H54 (cell line): ENCODE data around the gene KLK7.
"Not testable (repeated sequence)": the region's sequence is repeated elsewhere in the genome, so short reads cannot be mapped to it uniquely, and the experiment has no call there.

Source experiments
- DNase-seq: peaks from one replicate; pipeline ENCODE4 v3.0.0; 2011; ENCODE audit warnings: low spot score, mixed read lengths; ENCODE audit not compliant: insufficient read length
- FAIRE-seq: peaks from 3 replicates; lab custom pipeline; 2011; peaks lifted over from hg19 to GRCh38; lab: Jason Lieb, UNC
- POLR2A ChIP-seq: IDR thresholded peaks from 2 replicates; pipeline ENCODE4 v1.6.1; 2011; ENCODE audit warnings: low read depth, mild to moderate bottlenecking, low read length

Gene KLK7

DNA sequence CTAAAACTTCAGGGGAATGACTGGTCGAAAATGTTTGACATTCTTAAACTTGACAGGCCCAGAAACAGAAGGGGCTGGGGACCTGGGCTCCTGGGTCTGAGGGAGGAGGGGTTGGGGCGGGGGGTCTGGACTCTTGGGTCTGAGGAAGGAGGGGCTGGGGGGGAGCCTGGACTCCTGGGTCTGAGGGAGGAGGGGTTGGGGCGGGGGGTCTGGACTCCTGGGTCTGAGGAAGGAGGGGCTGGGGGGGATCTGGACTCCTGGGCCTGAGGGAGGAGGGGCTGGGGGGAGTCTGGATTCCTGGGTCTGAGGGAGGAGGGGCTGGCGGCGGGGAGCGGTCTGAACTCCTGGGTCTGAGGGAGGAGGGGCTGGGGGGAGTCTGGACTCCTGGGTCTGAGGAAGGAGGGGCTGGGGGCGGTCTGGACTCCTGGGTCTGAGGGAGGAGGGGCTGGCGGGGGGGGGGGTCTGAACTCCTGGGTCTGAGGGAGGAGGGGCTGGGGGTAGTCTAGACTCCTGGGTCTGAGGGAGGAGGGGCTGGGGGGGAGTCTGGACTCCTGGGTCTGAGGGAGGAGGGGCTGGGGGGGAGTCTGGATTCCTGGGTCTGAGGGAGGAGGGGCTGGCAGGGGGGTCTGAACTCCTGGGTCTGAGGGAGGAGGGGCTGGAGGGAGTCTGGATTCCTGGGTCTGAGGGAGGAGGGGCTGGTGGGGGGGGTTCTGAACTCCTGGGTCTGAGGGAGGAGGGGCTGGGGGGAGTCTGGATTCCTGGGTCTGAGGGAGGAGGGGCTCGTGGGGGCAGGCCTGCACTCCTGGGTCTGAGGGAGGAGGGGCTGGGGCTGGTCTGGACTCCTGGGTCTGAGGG, 8.8 kb downstream of the KLK7 start:
- no peak for FAIRE-seq
- no peak for TF ChIP-seq POLR2A

DNA sequence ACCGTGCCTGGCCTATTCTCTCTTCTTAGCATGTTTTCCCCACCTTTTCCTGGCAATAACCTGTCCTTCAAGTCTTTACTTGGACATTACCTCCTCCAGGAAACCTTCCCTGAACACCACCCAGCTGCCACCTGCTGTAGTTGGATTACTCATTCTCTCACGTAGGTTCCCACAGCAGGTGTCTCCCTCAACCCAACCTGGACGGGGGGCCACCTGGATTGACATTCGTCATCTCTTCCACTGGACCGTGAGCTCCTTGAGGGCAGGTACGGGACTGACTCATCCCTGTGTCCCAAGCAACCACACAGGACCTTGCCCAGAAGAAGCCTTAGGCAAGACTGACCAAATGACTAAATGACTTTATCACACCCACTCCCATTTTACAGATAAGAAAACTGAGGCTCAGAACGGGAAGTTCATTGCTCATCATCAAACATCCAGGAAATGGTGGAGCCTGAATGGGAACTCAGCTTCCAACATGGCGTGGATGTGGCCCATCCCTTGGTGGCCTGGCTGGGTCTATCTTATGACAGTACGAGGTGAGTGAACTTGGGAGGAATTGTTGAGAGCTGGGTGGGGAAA, 10.8 kb downstream of the KLK7 start:
- TF ChIP-seq POLR2A: no peak
- DNase-seq (no peak), FAIRE-seq (no peak)

More for the DNA sequence above, 8.8 kb downstream of the KLK7 start:
- no peak for DNase-seq

- not testable (repeated sequence) for FAIRE-seq
Observed at GRCh38 chr19:50969810-50970209, 13.9 kb downstream of the KLK7 start.

GRCh38 chr19:50969413-50969760, 14.3 kb downstream of the KLK7 start, which contains the start of gene KLK6:
KLK6 (minus strand) TSS chr19:50969591; CDS start chr19:50968104, 1,487 bp downstream.
- no peak for TF ChIP-seq POLR2A
- FAIRE-seq (no peak), DNase-seq (no peak)

More at GRCh38 chr19:50969810-50970209, 13.9 kb downstream of the KLK7 start:
- DNase-seq: not testable (repeated sequence)

- DNase-seq (no peak), FAIRE-seq (no peak)
- TF ChIP-seq POLR2A: no peak
Observed at GRCh38 chr19:50968716-50969412, 14.9 kb downstream of the KLK7 start.

DNA sequence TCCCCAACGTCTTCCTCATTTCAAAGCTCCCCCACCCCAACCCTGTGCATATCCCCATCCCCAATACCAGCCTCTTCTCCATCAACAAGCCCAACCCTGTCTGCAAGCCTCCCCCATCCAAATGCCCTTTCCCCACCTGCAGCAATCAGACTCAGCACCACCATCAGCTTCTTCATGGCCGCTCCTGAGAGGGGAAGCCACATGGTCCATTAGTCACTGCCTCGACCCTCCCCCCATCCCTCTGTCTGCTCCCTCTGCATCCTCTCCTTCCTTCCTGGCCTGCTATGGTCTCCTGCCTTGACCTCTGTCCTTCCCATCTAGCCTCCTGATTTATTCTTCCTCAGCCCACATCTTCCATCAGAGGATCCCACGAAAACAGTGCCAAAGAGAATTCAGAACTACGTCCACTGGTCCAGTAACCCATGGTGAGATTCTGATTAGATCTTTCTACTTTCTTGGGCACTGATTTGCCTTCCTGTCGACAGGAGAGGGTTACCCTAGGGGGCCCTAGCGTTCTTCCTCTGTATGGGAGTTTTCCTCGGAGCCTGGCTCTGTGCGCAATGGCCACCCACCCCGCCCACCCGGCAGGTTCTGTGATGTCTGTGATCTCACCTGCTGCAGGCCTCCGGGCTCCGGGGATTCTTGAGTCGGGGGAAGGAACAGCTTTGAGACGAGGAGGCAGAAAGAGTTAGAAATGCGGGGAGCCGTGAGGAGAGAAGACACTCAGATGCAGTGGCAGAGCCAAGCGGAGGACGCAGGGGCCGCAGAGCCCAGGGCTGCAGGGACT, 15.6 kb downstream of the KLK7 start:
- DNase-seq (no peak), FAIRE-seq (no peak)
- no peak for TF ChIP-seq POLR2A

- no peak for FAIRE-seq
- no peak for TF ChIP-seq POLR2A
- no peak for DNase-seq
Observed at GRCh38 chr19:50964266-50964665, 19.5 kb downstream of the KLK7 start.

DNA sequence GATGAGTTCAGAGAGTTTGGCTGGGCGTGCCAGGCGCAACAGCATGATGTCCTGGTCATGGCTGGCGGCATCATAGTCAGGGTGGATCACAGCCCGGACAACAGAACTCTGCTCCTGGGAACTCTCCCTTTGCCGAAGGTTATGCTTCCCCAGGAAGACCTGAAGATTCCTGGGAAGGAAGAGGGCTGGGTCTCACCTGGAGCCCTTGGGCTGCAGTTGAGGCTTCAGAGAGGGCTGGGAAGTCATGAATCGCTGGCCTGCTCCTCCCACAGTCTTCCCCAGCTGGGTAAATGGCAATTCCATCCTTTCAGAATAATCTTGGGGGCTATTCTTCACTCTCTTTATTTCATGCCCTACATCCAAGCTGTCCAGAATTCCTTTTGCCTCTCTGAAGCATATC, 20.3 kb downstream of the KLK7 start:
- DNase-seq (no peak), FAIRE-seq (no peak)
- TF ChIP-seq POLR2A: no peak

DNA sequence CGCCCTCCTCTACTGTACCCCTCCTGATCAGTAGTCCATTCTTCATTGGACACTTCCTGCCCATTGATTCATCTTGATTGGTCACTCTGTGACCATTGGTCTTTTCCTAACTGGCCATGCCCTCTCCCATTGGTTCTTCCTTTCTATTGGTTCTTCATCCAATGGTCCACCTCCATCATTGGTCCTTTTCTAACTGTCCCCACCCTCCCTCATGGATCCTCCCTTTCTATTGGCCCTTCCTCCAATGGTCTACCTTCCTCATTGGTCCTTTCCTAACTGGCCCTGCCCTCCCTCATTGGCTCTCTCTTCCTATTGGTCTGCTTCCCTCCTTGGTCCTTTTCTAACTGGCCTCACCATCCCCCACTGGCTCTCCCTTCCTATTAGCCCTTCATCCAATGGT, 21.5 kb downstream of the KLK7 start:
- FAIRE-seq (no peak), DNase-seq (no peak)
- TF ChIP-seq POLR2A: no peak

DNA sequence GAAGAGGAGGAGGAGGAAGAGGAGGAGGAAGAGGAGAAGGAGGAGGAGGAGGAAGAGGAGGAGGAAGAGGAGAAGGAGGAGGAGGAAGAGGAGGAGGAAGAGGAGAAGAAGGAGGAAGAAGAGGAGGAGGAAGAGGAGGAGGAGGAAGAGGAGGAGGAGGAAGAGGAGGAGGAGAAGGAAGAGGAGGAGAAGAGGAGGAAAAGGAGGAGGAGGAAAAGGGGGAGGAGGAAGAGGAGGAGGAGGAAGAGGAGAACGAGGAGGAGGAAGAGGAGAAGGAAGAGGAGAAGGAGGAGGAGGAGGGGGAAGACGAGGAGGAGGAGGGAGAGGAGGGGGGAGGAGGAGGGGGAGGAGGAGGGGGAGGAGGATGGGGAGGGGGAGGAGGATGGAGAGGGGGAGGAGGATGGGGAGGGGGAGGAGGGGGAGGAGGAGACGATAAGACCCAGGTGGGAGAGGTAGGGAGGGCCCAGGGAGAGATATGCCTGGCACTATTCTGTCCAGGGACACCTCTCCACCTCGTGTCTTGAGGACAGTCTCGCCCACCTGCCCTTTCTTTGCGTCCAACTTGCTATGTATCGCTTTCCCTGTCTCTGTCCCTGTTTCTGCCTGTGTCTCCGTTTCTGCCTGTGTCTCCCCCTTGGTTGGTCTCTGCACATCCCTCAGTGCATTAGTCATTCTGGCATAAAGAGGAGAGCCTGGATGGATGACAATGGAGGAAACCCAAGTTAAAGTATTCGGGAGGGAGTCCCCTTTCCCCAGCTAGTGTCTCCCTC, 23.8 kb downstream of the KLK7 start:
- no peak for TF ChIP-seq POLR2A

DNA sequence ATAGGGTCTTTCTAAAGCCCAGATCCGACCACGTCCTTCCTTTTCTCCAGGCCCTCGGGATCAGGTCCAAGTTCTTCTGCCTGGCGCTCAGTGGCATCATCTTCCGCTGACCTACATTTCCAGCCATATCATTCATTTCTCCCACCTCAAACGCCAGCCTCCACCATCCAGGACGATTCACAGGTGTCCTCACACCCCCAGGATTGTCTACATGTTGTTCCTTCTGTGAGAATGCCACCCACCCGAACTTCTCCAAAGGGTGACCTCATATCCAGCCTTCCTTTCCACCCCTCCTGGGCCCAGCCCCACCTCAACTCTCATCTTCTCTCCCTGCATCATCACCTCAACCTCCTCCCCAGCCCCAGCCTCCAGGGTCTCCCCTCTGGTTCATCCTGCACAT, 26.1 kb downstream of the KLK7 start:
- no peak for TF ChIP-seq POLR2A
- no peak for FAIRE-seq

More for the DNA sequence above, 23.8 kb downstream of the KLK7 start:
- FAIRE-seq (no peak), DNase-seq (no peak)

GRCh38 chr19:50952910-50953309, 30.8 kb downstream of the KLK7 start, which contains the start of gene KLK5:
KLK5 (minus strand) TSS chr19:50953038; CDS start chr19:50952657, 381 bp downstream.
- no peak for TF ChIP-seq POLR2A
- DNase-seq: peak; percentile 37
- no peak for FAIRE-seq

More for the DNA sequence above, 26.1 kb downstream of the KLK7 start:
- DNase-seq: no peak

- FAIRE-seq (no peak), DNase-seq (no peak)
- no peak for TF ChIP-seq POLR2A
Observed at GRCh38 chr19:50949861-50950260, 33.9 kb downstream of the KLK7 start.
